GDM1 (cell line): ENCODE results near the gene MGAT4B.
"Not testable (repeated sequence)": the region's sequence is repeated elsewhere in the genome, so short reads cannot be mapped to it uniquely, and the experiment has no call there.

Experiments
- DNase-seq: peaks from one replicate; lab custom pipeline; 2025; lab: John Stamatoyannopoulos, UW

MGAT4B gene

DNA sequence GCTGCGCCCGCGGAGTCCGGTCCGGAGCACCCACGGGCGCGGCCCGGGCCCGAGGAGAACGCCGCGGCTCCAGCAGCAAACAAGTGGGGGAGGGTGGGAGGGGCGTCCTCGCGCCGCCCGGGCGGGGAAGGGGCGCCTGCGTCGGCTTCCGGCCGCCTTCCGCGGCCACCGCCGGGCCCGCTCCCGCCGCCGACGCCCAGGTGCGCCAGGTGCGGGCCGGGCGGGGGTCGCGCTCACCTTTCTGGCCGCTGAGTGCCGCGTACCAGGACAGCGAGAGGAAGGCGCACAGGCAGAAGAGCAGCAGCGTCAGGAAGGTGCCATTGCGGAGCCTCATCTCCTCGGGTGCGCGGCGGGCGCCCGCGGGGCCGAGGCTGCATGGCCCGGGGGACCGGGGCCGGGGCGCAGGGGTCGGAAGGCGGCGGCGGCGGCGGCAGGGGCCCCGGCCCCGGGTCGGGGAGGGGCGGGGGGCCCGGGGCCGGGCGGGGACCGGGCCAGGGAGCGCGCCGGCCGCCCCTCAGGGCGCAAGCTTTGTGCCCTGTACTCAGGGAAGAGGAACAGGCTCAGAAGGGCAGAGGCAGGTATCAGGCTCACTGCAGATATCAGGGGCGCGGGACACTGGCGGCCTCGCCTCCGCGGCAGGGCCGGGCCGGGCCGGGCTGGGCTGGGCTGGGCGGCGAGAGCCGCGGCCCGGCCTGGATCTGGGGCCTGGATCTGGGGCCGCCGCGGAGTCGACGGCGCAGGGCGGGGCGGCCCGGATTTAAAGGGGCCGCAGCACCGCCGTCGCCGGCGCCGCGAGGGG is at the start of gene MGAT4B:
MGAT4B (minus strand) TSS at position 617 of the 799 bp plus-strand sequence; CDS start at position 334, 283 bp downstream.
- DNase-seq: peak; percentile 75

DNA sequence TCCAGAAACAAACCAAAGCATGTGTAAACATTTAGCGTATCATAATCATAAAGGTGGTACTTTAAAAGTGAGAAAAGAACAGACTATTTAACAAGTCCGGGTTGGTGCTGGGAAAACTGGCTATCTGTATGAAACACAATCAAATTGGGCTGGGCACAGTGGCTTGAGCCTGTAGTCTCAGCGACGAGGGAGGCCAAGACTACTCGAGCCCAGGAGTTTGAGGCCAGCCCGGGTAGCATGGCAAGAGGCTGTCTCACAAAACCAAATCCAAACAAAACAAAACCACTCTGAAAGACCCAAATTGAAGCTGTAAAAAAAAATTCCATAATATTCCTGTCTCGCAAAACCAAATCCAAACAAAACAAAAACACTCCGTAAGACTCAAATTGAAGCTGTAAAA is 47.7 kb upstream of the MGAT4B start:
- DNase-seq: no peak

DNA sequence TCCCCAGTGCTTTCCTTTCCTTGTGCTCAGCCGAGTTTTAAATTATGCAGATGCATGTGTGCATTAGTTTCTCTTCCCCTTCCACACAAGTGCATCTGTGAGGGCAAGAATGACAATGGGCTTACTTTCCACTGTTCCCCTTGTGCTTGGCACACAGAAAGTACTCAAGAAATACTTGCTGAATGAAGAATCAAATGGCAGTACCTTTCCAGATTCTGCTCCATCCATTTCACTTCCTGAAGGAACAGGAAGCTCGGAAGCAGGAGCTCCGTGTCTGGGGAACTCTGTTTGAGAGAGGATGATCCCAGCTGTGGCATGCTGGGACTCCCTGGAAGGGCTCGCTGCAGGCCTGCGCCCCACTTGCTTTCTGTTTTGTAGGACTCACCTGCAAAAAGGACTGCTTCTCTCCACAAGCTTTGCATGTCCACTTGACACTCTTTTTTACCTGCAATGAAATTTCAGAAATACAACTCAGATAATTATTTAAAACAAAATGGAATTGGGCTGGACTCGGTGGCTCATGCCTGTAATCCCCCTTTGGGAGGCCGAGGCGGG is 46.4 kb upstream of the MGAT4B start:
- DNase-seq: no peak

DNA sequence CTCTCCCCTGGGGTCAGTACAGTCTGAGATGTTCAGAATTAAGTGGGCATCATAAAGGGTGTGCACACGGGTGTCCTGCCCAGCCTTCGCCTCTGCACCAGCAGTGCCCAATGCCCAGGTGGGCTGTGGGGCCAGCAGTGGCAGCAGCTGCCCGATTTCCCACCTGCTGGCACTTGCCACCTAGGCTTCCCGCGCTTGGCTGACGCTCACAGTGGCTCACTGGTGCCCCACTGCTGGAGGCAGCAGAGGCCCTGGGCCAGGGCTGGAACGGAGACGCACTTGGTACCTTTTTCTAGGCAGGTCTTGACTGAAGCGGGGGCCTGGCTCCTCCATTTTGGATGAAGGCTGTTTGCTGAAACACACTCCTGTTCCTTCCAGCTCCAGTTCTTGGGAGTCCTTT is 35.0 kb upstream of the MGAT4B start:
- no peak for DNase-seq

DNA sequence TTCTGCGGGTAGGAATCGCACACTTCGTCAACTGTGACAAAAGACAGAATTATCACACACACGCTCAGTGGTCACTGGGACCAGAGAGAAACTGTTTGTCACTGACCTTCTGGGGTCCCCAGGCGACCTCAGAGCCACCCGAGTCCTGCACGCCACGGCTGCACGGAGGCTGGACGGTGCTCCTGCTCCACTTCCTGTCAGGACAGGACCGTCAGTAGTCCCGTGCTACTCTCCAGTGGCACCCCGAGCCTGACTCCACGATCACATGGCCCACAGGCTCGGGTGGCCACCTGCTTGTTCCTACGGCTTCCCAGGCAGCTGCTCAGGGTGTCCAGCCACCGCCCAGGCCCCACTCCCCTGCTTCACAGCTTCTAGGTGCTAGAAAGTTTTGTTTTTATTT is 34.1 kb upstream of the MGAT4B start:
- DNase-seq: no peak

DNA sequence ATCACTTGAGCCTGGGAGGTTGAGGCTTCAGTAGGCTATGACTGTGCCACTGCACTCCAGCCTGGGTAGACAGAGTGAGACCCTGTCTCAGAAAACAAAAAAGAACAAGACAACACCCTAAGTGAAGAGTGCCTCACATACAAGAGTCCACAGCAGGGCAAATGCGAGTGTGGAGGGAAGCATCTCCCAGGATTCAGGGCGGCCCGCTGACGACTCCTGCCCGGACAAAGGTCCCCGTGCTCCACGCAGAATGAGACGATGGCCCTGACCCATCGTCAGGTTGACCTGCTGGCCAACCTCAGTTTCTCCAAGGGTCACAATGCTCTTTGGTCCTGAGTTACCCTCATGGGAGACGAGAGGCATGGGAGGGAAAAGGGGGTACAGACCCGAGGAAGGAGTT is 33.7 kb upstream of the MGAT4B start:
- DNase-seq: no peak

DNA sequence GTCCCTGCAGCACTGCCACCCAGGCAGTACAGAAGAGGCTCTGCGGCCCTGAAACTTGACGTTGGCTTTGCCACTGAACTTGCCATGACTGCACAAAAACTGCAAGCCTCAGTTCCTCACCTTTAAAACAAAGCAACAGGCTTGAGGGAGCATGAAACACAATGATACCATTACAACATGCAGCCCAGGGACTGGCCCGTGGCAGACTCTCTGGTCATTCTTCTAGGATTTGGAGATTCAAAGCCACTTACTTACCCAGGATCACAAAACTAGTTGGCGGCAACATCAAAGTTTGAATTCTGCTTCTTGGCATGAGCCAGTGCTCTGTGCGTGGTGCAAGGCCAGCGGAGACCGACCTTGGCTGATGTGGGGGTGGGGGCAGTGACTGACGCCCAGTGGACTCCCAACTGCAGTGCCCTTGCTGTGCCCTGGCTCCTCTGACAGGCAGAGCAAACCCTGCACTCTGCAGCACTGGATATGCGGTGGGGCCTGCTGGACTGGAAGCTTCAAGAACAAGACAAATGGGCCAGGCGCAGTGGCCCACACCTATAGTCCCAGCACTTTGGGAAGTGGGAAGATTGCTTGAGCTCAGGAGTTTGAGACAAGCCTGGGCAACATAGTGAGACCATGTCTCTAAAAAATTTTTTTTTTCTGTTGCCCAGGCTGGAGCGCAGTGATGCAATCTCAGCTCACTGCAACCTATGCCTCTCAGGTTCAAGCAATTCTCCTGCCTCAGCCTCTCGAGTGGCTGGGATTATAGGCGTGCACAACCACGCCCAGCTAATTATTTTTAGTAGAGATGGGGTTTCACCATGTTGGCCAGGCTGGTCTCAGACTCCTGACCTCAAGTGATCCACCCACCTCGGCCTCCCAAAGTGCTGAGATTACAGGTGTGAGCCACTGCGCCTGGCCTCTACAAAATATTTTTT is 32.9 kb upstream of the MGAT4B start:
- no peak for DNase-seq

DNA sequence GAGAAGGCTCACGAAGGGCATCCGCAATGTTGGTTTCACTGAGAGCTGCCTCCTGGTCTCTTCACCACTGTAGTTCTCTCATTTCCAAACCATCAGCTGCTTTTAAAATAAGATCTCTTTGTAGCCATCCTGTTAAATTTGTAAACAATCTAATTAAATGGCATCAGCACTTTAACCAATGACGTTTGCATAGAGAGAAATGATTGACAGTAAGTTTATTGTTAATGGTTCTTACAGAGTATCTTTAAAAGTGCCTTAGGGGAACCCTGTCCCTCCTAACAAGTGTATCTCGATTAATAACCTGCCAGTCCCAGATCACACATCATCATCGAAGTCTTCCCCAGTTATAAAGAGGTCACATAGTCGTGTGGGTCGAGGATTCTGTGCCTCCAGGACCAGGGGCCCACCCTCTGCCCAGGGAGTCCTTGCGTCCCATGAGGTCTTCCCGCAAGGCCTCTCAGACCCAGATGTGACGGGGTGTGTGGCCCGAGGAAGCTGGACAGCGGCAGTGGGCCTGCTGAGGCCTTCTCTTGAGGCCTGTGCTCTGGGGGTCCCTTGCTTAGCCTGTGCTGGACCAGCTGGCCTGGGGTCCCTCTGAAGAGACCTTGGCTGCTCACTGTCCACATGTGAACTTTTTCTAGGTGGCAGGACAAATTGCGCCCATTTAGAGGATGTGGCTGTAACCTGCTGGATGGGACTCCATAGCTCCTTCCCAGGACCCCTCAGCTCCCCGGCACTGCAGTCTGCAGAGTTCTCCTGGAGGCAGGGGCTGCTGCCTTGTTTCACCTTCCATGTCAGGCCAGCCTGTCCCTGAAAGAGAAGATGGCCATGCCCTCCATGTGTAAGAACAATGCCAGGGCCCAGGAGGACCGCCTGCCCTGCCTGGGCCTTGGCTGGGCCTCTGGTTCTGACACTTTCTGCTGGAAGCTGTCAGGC is 30.7 kb upstream of the MGAT4B start:
- DNase-seq: no peak

DNA sequence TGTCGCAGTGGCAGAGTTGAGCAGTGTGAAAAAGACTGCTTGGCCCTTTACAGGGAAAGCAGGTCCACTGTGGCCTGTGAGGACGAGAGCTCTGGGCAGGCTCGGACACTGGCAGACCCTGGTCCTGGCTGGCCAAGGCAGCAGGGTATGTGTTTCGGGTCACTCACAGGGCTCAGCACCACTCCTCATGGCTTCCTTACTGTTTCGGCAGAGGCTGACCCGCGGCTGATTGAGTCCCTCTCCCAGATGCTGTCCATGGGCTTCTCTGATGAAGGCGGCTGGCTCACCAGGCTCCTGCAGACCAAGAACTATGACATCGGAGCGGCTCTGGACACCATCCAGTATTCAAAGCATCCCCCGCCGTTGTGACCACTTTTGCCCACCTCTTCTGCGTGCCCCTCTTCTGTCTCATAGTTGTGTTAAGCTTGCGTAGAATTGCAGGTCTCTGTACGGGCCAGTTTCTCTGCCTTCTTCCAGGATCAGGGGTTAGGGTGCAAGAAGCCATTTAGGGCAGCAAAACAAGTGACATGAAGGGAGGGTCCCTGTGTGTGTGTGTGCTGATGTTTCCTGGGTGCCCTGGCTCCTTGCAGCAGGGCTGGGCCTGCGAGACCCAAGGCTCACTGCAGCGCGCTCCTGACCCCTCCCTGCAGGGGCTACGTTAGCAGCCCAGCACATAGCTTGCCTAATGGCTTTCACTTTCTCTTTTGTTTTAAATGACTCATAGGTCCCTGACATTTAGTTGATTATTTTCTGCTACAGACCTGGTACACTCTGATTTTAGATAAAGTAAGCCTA is 29.8 kb upstream of the MGAT4B start:
- DNase-seq: no peak

DNA sequence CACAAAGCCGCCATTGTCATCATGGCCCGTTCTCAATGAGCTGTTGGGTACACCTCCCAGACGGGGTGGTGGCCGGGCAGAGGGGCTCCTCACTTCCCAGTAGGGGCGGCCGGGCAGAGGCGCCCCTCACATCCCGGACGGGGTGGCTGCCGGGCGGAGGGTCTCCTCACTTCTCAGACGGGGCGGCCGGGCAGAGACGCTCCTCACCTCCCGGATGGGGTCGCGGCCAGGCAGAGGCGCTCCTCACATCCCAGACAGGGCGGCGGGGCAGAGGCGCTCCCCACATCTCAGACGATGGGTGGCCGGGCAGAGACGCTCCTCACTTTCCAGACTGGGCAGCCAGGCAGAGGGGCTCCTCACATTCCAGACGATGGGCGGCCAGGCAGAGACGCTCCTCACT is 28.2 kb upstream of the MGAT4B start:
- DNase-seq: not testable (repeated sequence)

DNA sequence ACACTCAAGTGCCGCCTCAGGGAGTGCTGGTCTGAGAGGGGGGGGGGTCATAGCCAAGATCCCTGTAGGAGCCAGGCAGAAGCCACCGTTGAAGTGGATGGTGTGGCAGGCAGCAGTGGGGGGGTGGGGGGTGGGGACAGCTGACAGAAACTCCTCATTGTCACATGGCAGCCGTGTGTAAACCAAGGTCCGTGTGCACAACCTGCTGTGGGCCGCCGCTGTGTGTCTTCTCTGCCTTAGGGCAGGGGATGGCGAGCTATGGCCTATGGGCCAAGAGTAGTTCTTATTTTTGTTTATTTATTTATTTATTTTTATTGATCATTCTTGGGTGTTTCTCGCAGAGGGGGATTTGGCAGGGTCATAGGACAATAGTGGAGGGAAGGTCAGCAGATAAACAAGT is 27.5 kb upstream of the MGAT4B start:
- DNase-seq: no peak

DNA sequence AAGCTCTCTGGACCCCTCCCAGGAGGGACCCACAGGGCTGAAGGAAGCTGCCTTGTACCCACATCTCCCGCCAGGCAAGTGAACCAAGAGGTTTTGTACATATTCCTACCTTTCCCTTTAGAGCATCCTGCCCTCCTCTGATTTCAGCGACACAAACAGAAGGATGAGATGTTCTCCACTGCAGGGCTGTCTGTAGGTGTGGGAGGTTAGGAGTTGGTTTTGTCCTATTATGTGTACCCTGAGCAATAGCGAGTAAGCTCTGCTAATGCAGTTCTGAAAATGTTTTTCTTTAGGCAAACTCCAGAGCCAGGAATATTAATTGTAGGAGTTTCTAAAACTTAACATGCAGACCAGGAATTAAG is 27.0 kb upstream of the MGAT4B start:
- DNase-seq: no peak

DNA sequence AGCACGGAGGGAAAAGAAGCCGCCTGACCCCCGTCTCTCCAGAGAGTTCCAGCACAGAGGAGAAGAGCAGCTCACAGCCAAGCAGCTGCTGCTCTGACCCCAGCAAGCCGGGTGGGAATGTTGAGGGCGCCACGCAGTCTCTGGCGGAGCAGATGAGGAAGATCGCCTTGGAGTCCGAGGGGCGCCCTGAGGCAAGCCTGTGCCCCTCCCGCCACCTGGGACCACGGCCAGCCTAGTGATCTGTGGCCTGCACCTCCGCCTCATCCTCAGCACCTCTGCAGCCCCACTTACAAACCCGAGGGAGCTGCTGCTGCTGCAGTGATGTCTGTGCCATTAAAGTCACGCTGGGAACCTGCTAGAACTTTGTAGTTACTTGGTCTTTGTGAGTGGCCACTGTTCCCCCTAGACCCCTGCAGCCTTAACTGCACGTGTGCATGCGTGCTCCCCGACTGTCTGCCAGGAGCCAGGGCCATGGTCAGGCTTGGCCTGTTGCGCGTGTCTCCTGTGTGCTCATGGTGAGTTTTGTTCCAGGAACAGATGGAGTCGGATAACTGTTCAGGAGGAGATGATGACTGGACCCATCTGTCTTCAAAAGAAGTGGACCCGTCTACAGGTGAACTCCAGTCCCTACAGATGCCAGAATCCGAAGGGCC is 26.5 kb upstream of the MGAT4B start:
- DNase-seq: no peak

DNA sequence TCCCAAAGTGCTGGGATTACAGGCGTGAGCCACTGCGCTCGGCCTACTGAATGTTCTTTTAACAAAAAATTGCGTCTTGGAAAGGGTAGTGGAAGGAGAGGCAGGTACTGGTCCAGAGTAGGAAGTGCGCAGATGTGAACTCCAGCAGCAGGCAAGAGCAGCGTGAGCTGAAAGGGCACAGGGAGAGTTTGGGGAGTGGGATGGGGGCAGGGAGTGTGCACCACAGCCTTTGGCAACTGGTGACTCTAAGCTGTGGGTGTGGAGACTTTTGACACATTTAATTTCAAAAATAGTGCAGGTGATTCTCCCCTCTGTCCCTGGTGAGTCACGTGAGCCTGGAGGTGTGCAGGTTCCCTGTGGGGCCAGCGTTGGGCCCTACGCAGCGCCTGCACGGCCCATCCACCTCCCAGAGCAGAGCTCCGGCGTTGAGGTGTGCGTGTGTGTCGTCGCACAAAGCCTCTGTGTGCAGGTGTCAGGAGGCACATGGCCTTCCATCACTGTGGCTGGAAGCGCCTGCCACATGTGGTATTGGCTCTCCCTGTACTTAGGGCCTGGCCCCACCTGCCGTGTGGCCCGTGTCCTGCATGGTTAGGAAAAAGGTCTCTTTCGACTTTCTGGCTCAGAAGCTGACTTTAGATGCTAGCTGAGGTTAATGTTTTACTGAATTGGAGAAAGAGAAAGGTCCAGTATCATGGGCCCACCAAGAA is 25.5 kb upstream of the MGAT4B start:
- DNase-seq: no peak

DNA sequence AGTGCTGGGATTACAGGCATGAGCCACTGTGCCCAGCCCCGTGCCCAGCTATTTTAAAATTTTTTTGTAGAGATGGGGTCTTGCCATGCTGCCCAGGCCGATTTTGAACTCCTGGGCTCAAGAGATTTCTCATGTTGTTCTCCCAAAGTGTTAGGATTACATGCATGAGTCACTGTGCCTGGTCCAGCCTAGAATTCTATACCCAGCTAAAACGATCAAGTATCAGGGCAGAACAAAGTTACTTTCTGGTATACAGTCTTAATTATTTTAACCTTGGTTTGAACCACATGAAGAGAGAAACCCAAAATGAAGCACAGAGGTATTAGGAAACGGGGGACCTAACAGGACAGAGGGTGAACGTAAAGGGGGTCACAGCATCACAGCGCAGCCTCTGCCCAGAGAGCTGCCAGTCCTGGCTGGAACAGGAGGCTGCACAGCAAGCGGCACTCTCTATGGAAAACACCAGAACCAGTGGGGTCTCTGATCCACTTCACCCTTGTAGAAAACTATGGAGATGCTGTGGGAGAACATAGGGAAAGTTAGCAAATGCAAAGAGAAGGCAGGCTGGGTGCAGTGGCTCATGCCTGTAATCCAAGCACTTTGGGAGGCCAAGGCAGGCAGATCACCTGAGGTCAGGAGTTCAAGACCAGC is 24.3 kb upstream of the MGAT4B start:
- no peak for DNase-seq

DNA sequence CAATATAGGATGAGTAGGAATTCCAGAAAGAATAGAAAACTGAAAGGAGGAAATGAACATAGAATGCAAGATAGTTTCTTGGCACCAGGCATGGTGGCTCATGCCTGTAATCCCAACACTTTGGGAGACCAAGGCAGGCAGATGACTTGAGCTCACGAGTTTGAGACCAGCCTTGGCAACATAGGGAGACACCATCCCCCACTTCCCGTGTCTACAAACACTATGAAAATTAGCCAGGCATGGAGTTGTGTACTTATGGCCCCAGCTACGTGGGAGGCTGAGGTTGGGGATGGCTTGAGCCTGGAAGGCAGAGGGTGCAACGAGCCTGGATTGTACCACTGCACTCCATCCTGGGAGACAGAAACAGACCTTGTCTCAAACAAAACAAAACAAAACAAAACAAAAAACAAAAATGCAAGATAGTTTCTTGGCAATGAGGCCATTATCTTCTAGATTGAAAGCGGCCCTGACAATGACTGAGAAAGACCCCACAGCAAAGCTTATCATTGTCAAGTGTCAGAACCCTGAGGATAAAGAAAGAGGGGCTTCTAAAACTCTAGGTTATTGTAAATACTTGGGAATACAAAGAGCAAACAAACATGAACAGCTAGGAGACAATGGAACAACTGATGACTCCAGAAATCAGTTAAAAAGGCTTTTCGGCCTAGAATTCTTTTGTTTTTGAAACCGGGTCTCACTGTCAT is 23.2 kb upstream of the MGAT4B start:
- DNase-seq: no peak

DNA sequence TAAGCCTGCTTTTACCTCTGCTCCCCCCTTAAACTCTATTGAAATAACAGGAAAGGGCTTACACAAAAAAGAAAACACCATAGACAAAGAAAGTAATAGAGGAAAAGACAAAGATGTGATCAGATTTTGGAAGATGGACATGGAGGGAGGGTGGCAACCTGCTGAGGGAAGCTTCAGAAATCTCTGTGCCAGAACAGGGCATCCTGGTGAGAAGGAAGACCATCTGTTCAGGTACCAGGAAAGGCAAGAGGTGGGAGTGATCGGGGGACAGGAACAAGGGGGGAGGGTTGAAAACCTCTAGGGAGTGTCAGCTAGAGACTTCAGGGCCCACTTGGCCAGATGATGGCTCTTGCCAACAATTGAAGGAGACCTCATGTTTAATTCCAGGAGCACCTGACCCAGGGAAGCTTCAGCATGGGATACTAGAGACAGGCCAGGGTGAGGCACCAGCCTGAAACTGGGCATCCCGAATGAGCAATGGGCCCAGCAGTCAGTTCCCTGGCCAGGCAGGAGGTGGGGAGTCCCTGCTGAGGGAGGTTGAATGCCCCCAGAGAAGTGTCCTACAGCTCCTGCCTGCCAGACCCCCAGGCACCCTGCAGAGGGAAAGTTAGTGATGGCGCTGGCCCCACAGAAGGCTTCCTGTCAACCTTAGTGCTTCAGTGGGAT is 22.2 kb upstream of the MGAT4B start:
- no peak for DNase-seq

DNA sequence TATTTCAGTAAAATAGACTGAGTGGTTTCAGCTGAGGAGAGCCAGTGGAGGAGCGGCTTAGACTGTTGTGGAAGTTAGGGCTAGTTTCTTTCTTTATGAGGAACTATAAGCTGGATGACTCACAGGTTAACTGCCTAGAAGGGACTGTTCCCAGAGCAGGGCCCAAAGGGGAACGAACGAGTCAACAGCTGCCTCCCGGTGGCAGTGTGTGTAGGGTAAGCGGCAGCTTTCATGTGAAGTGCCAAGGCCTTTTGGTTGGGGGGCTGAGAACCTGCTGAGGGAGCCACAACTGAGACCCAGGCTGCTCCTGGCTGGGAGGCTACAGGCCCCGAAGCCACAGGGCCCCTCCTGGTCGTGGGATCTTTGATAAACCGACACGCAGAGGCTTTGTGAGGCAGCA is 21.0 kb upstream of the MGAT4B start:
- peak; percentile 76 for DNase-seq
